ENCODE data around the gene SLIT3. TPM values are rescaled to one million over a fixed set of nuclear protein-coding genes. Genes with fewer than 3 reads are reported as not detected.

Gene SLIT3
- total RNA-seq, 1 experiment from 2014 or later, result not detected

DNA sequence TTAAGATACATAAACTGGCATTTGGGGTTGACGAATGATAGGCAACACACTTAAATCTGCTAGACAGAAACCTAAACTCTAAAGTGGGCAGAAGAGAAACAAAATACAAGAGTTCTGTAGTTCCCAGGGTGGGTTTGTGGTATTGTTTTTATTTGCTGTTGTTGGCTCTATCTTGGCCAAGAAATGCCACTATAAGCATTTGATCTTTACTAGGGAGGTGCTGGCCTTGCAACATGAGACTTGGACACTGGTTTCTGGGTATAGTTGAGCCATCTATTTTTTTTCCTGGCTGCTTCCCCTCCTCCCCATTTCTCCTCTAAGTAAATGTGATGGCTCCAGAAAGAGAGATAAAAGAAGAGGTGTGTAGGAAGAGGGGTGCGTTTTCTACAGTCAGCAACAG lies 251.2 kb downstream of the SLIT3 start:
- no TSS peak for BruUV-seq (replicated peaks)

DNA sequence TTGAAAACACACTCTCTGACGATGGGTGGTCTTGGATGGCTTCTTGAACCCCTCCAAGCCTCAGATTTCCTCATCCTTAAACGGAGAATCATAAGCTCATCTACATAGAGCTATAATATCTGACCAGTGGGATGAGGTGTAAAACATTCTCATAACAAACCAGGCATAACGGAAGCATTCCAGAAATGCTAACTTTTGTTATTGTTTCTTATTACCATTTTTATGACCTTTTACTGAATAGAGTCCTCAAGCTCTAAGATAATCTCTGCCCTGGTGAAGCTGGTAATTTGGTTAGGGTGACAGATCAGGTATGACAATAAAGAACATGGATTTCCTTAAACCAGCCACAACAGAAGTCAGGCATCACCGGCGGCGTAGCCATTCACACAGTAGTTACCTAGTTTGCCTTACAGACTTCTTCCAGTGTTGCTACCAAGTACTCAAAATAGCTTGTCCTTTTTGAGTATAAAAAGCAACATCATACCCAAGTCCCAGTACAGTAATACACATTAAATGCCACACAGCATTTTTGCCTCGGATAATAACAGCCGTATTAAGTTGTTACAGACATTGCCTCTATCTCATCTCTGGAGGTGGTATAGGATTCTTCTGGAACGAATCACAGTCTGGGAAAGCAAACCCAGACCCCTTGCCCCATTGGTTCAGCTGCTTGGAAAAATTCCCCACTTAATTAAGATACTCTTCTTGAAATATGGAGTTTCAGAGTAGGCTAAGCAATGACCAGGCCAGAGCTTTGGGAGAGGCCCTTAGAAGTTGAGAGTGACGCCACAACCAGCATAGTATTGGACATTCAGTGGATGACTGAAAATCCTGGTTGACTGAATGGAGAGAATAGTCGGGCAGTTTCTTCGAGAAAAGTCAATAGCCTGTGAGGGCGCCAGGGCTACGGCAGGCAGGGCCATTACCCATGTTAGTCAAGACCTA lies 252.5 kb downstream of the SLIT3 start:
- CTCF ChIA-PET, result no interaction called here
- no peak overlapping the region for H3K4me3 ChIP-seq
- no peaks in the 10 kb centered on the region for H3K9me3 ChIP-seq (ENCODE audit: insufficient read depth, low read depth)
- no peak overlapping the region for H2AFZ ChIP-seq
- no peaks in the 10 kb centered on the region for H3K79me2 ChIP-seq (ENCODE audit: low read depth)
- no peaks in the 10 kb centered on the region for H3F3A ChIP-seq (ENCODE audit: insufficient read depth, low read depth)
- peaks cover 83% of the 10 kb centered on the region for H3K27me3 ChIP-seq (ENCODE audit: insufficient read depth, low read depth)
- no peak overlapping the region for H3K27ac ChIP-seq
- TF ChIP-seq CTCF (conservative IDR thresholded peaks at IDR 0.05) (no peak), EZH2 (IDR thresholded peaks at IDR 0.05; ENCODE audit: low read depth) (no peak)
- H3K4me1 ChIP-seq (replicated peaks; ENCODE audit: insufficient read depth), result no peaks in the 10 kb centered on the region
- H3K36me3 ChIP-seq (ENCODE audit: low read depth), result no peaks in the 10 kb centered on the region
- no peak for DNase-seq
- BruUV-seq (replicated peaks), result no TSS peak
- H3K9me2 ChIP-seq (ENCODE audit: insufficient read depth), result no peaks in the 10 kb centered on the region
- intact Hi-C loops (cut with micrococcal nuclease; ENCODE audit: unreplicated experiment), result no loop called here
- H4K20me1 ChIP-seq (ENCODE audit: insufficient read depth), result no peaks in the 10 kb centered on the region; the same call in 1 of the 2 replicates
- POLR2A ChIA-PET (ENCODE audit: unreplicated experiment), result no interaction called here
- H3K4me2 ChIP-seq, result no peak overlapping the region

More for the DNA sequence above, 251.2 kb downstream of the SLIT3 start:
- CTCF ChIA-PET, result no interaction called here
- TF ChIP-seq EZH2 (IDR thresholded peaks at IDR 0.05; ENCODE audit: low read depth), result no peak
- no peak for TF ChIP-seq CTCF (conservative IDR thresholded peaks at IDR 0.05)
- H3K4me1 ChIP-seq (replicated peaks; ENCODE audit: insufficient read depth), result no peaks in the 10 kb centered on the region
- intact Hi-C loops (cut with micrococcal nuclease; ENCODE audit: unreplicated experiment), result no loop called here
- no peaks in the 10 kb centered on the region for H3K79me2 ChIP-seq (ENCODE audit: low read depth)
- no peak overlapping the region for H3K4me3 ChIP-seq
- DNase-seq, result no peak
- no peak overlapping the region for H3K27ac ChIP-seq
- H2AFZ ChIP-seq, result no peak overlapping the region
- no peaks in the 10 kb centered on the region for H3F3A ChIP-seq (ENCODE audit: insufficient read depth, low read depth)
- H3K4me2 ChIP-seq, result no peak overlapping the region
- peaks cover 89% of the 10 kb centered on the region for H3K27me3 ChIP-seq (ENCODE audit: insufficient read depth, low read depth)
- no peaks in the 10 kb centered on the region for H3K9me3 ChIP-seq (ENCODE audit: insufficient read depth, low read depth)
- POLR2A ChIA-PET (ENCODE audit: unreplicated experiment), result no interaction called here
- no peaks in the 10 kb centered on the region for H3K36me3 ChIP-seq (ENCODE audit: low read depth)
- no peaks in the 10 kb centered on the region for H3K9me2 ChIP-seq (ENCODE audit: insufficient read depth)
- H4K20me1 ChIP-seq (ENCODE audit: insufficient read depth), result no peaks in the 10 kb centered on the region

GRCh38 chr5:169044962-169045361 lies 256.0 kb downstream of the SLIT3 start:
- Histone ChIP-seq H3F3A (ENCODE audit: insufficient read depth, low read depth) (no peaks in the 10 kb centered on the region), H3K27me3 (ENCODE audit: insufficient read depth, low read depth) (peaks cover 83% of the 10 kb centered on the region), H3K9me2 (ENCODE audit: insufficient read depth) (no peaks in the 10 kb centered on the region), H3K79me2 (ENCODE audit: low read depth) (no peaks in the 10 kb centered on the region), H2AFZ (no peak overlapping the region), H4K20me1 (ENCODE audit: insufficient read depth) (no peaks in the 10 kb centered on the region; the same call in 1 of the 2 replicates), H3K4me3 (no peak overlapping the region), H3K4me2 (no peak overlapping the region), H3K27ac (no peak overlapping the region), H3K4me1 (replicated peaks; ENCODE audit: insufficient read depth) (no peaks in the 10 kb centered on the region), H3K36me3 (ENCODE audit: low read depth) (no peaks in the 10 kb centered on the region), H3K9me3 (ENCODE audit: insufficient read depth, low read depth) (no peaks in the 10 kb centered on the region)
- intact Hi-C loops (cut with micrococcal nuclease; ENCODE audit: unreplicated experiment), result no loop called here
- no peak for DNase-seq
- POLR2A ChIA-PET (ENCODE audit: unreplicated experiment), result no interaction called here
- CTCF ChIA-PET, result interaction anchor here (0.5 kb wide), 1 partner anchor 476 kb away, joined by 3 read pairs; no protein-coding TSS in a partner anchor
- TF ChIP-seq CTCF (conservative IDR thresholded peaks at IDR 0.05) (no peak), EZH2 (IDR thresholded peaks at IDR 0.05; ENCODE audit: low read depth) (no peak)
- BruUV-seq (replicated peaks), result no TSS peak

All from PC-9 (cell line).